Superior temporal gyrus (tissue), 1 donor: ENCODE measurements around the gene KREMEN1.
A peak's percentile ranks its signal among the peaks of the same experiment; 100 is the strongest.

Experiments used
- DNase-seq: peaks from one replicate; pipeline ENCODE4 v3.0.0-alpha.2; 2016; ENCODE audit errors: extremely low spot score

Gene KREMEN1

GRCh38 chr22:29149841-29150555 is 77.2 kb downstream of the KREMEN1 start:
- DNase-seq = peak; percentile 82

GRCh38 chr22:29150701-29151100 is 77.9 kb downstream of the KREMEN1 start:
- no peak for DNase-seq

GRCh38 chr22:29151316-29151715 is 78.5 kb downstream of the KREMEN1 start:
- no peak for DNase-seq

- DNase-seq = peak; percentile 38
Measured at GRCh38 chr22:29152045-29152953, 79.5 kb downstream of the KREMEN1 start.

- no peak for DNase-seq
Measured at GRCh38 chr22:29152954-29153719, 80.3 kb downstream of the KREMEN1 start.

GRCh38 chr22:29154364-29155048 is 81.7 kb downstream of the KREMEN1 start:
- peak; percentile 82 for DNase-seq

GRCh38 chr22:29155966-29156365 is 83.1 kb downstream of the KREMEN1 start:
- no peak for DNase-seq

GRCh38 chr22:29156507-29156906 is 83.7 kb downstream of the KREMEN1 start:
- DNase-seq = no peak

GRCh38 chr22:29157759-29158535 is 85.1 kb downstream of the KREMEN1 start:
- no peak for DNase-seq

GRCh38 chr22:29158546-29158945 is 85.7 kb downstream of the KREMEN1 start:
- no peak for DNase-seq

GRCh38 chr22:29163808-29164207 is 91.0 kb downstream of the KREMEN1 start:
- DNase-seq = no peak

- no peak for DNase-seq
Measured at GRCh38 chr22:29165321-29166060, 92.7 kb downstream of the KREMEN1 start.

- no peak for DNase-seq
Measured at GRCh38 chr22:29166180-29166579, 93.3 kb downstream of the KREMEN1 start.

- DNase-seq = no peak
Measured at GRCh38 chr22:29167032-29167911, 94.4 kb downstream of the KREMEN1 start.

GRCh38 chr22:29171721-29172120 is 98.9 kb downstream of the KREMEN1 start:
- DNase-seq = no peak

GRCh38 chr22:29172216-29172615 is 99.4 kb downstream of the KREMEN1 start:
- no peak for DNase-seq

GRCh38 chr22:29175312-29175835 is 102.5 kb downstream of the KREMEN1 start:
- no peak for DNase-seq

- peak; percentile 46 for DNase-seq
Measured at GRCh38 chr22:29183971-29184848, 111.4 kb downstream of the KREMEN1 start.
